Naive B cell (primary cell): ENCODE data around the gene MPG. TPM values are rescaled to one million over a fixed set of nuclear protein-coding genes. Genes with fewer than 3 reads are reported as not detected.
A peak's percentile ranks its signal among the peaks of the same experiment; 100 is the strongest.
"Not testable (repeated sequence)": the region's sequence is repeated elsewhere in the genome, so short reads cannot be mapped to it uniquely, and the experiment has no call there.

ENCODE experiments used
- ATAC-seq, 2 donors: fragments of 150-1000 bp; cut with Tn5 transposase; 2 replicates each; pipeline ENCODE4 v1.10.0; 2021; ENCODE audit warnings: low read depth in 2 of 2, mild to moderate bottlenecking in 2 of 2, moderate library complexity in 2 of 2
- DNase-seq: peaks from one replicate; pipeline ENCODE4 v3.0.0; 2022
- H3K27ac Mint-ChIP-seq, 6 donors: one replicate each; pipeline ENCODE4 v1.8.0; 2020 to 2022; ENCODE audit warnings: mild to moderate bottlenecking in 6 of 6, mixed read lengths in 6 of 6, moderate library complexity in 5 of 6, inconsistent platforms in 2 of 6
- H3K27me3 Mint-ChIP-seq, 3 donors: one replicate each; pipeline ENCODE4 v1.8.0; 2021 to 2022; ENCODE audit warnings: mixed read lengths in 3 of 3, mild to moderate bottlenecking in 1 of 3
- H3K36me3 Mint-ChIP-seq, 2 donors: one replicate each; pipeline ENCODE4 v1.8.0; 2020 to 2022; ENCODE audit warnings: mixed read lengths in 2 of 2, inconsistent platforms in 1 of 2, mild to moderate bottlenecking in 1 of 2
- H3K4me1 Mint-ChIP-seq, 3 donors: one replicate each; pipeline ENCODE4 v1.8.0; 2020 to 2022; ENCODE audit warnings: mixed read lengths in 3 of 3, inconsistent platforms in 1 of 3, mild to moderate bottlenecking in 1 of 3, moderate library complexity in 1 of 3
- H3K4me3 Mint-ChIP-seq, 8 donors: one replicate each; pipeline ENCODE4 v1.8.0; 2020 to 2022; ENCODE audit warnings: mild to moderate bottlenecking in 8 of 8, mixed read lengths in 8 of 8, moderate library complexity in 8 of 8, inconsistent platforms in 2 of 8
- H3K9me3 Mint-ChIP-seq, 7 donors: one replicate each; pipeline ENCODE4 v1.8.0; 2020 to 2022; ENCODE audit warnings: mixed read lengths in 7 of 7, mild to moderate bottlenecking in 5 of 7, inconsistent platforms in 2 of 7, moderate library complexity in 1 of 7
- polyA plus RNA-seq, 6 donors: library from polyadenylated mRNA; unstranded; fragments of 300-500 nt; fragmentation: Illumina TruSeq; gene quantifications; one replicate each; pipeline ENCODE4 v1.2.3, GENCODE V29; 2021; ENCODE audit warnings: low read depth in 6 of 6

The MPG gene
- polyA plus RNA-seq, 6 donors from 2014 or later: 81.3 to 119 (median 84.6) TPM

DNA sequence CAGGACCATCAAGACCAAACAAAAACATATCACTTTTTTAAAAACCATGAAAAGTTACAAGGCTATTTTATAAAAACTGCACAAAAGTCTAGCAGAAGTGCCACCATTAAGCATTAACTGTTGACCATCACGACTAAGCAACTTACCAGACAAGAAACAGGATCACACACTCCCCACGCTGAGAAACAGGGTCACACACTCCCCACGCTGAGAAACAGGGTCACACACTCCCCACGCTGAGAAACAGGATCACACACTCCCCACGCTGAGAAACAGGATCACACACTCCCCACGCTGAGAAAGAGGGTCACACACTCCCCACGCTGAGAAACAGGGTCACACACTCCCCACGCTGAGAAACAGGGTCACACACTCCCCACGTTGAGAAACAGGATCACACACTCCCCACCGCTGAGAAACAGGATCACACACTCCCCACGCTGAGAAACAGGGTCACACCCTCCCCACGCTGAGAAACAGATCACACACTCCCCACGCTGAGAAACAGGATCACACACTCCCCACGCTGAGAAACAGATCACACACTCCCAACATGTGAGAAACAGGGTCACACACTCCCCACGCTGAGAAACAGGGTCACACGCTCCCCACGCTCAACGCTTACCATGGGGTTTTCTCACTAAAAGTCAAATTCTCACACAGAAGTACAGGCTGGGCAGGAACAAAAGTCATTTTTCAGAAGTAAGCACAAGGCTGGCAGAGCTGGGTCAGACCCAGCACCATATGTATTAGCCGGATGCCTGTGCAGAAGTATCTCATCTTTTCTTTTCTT lies 45.7 kb downstream of the MPG start:
- H3K27ac Mint-ChIP-seq: peak overlapping the region in 1 of 6 donors; percentile 70
- not testable (repeated sequence) for DNase-seq, H3K27me3 Mint-ChIP-seq, H3K9me3 Mint-ChIP-seq, H3K36me3 Mint-ChIP-seq, H3K4me3 Mint-ChIP-seq, H3K4me1 Mint-ChIP-seq, ATAC-seq

DNA sequence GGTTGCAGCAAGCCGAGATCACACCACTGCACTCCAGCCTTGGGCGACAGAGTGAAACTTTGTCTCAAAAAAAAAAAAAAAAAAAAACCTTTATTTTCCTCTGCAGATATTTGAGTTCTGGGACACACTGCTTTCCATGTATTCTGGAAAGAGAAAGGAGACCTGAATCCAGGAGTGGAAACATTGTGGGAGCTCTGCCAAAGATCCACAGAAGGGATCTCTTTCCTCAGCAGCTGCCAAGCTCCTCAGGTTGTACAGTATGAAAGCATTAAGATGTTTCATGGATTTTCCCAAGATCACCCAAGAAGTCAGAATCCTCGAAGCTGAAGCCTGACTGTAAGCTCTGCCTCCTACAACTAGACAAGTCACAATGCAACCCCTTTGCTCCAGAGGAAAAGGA lies 47.0 kb downstream of the MPG start:
- no peaks in the 10 kb centered on the region for H3K27me3 Mint-ChIP-seq
- H3K4me1 Mint-ChIP-seq: peaks cover 0 to 15% (median 5%) of the 10 kb centered on the region in 3 donors
- no peaks in the 10 kb centered on the region for H3K36me3 Mint-ChIP-seq
- H3K4me3 Mint-ChIP-seq: no peak overlapping the region
- H3K9me3 Mint-ChIP-seq: no peaks in the 10 kb centered on the region
- no peak for DNase-seq
- H3K27ac Mint-ChIP-seq: no peak overlapping the region
- no peak for ATAC-seq

DNA sequence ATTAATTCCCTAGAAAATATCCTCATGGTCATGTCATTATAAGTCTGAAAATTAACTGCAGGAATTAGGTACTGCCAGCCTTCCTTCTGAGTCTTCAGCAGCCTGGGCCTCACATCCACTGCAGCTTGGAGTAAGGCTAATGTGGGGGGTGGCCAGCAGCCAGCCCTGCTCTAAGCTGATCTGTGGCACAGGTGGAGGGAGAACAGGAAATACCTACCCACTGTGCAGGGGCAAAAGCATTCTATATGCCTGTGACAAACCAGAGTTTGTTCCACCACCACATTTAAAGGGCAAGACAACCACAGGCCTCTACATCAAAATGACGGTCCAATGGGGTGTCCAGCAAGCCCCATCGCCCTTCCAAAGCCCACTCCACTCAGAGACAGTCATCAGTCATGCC lies 51.0 kb downstream of the MPG start:
- Mint-ChIP-seq H3K36me3 (no peaks in the 10 kb centered on the region), H3K4me1 (peaks cover 7 to 31% (median 8%) of the 10 kb centered on the region in 3 donors), H3K4me3 (no peak overlapping the region), H3K27ac (no peak overlapping the region), H3K9me3 (no peaks in the 10 kb centered on the region), H3K27me3 (no peaks in the 10 kb centered on the region)
- ATAC-seq: no peak
- DNase-seq: no peak

DNA sequence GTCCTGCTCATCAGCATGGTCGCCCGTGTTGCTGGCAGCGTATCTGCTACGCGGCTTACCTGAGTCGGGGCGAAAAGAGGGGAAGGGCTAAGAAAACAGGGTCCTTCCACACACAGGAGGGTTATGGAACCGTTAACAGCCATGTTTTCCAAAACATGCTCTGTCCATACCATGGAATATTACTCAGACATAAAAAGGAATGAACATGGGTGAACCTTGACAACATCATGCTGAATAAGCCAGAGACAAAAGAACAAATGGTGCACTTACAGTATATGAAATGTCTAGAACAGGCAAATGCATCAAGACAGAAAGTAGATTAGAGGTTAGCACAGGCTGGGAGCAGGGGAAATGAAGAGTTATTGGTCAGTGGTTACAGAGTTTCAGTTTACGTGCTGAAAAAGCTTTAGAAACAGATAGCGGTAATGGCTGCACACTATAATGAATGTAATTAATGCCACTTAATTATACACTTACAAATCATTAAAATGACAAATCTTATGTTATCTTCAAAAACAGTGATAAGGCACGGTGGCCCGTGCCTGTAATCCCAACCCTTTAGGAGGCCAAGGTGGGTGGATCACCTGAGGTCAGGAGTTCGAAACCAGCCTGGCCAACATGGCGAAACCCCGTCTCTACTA lies 52.6 kb downstream of the MPG start:
- no peaks in the 10 kb centered on the region for H3K9me3 Mint-ChIP-seq
- DNase-seq (no peak), ATAC-seq (no peak)
- no peak overlapping the region for H3K4me3 Mint-ChIP-seq
- H3K36me3 Mint-ChIP-seq: no peaks in the 10 kb centered on the region
- H3K27me3 Mint-ChIP-seq: no peaks in the 10 kb centered on the region
- H3K4me1 Mint-ChIP-seq: peaks cover 7 to 26% (median 12%) of the 10 kb centered on the region in 3 donors
- no peak overlapping the region for H3K27ac Mint-ChIP-seq

DNA sequence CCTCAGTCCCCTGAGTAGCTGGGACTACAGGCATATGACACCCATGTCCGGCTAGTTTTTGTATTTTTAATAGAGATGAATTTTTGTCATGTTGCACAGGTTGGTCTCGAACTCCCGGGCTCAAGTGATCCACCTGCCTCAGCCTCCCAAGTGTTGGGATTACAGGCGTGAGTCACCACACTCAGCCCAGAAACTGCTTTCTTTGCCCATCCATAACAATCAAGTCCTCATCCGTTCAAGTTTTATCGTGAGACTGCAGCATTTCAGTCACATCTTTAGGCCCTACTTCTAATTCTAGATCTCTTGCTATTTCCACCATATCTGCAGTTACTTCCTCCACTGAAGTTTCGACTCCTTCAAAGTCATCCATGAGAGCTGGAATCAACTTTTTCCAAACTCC lies 54.1 kb downstream of the MPG start:
- H3K4me3 Mint-ChIP-seq: no peak overlapping the region
- H3K36me3 Mint-ChIP-seq: no peaks in the 10 kb centered on the region
- ATAC-seq (no peak), DNase-seq (no peak)
- peaks cover 11 to 28% (median 22%) of the 10 kb centered on the region in 3 donors for H3K4me1 Mint-ChIP-seq
- H3K27me3 Mint-ChIP-seq: no peaks in the 10 kb centered on the region
- no peaks in the 10 kb centered on the region for H3K9me3 Mint-ChIP-seq
- H3K27ac Mint-ChIP-seq: peak overlapping the region in 1 of 6 donors; percentile 72

DNA sequence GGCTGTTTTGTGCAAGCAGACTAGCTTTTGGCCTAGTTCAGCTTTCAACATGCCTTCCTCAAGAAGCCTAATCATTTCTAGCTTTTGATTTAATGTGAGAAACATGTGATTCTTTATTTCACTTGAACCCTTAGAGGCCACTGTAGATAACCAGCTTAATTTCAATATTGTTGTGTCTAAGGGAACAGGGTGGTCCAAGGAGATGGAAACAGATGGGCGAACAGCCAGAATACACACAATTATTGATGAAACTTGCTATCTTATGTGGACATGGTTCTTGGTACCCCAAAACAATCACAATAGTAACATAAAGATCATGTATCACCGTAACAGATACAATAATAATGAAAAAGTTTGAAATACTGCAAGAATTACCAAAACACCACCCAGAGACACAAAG lies 55.7 kb downstream of the MPG start:
- H3K4me3 Mint-ChIP-seq: peak overlapping the region in 1 of 8 donors; percentile 13
- DNase-seq (no peak), ATAC-seq (no peak)
- H3K27ac Mint-ChIP-seq: no peak overlapping the region
- no peaks in the 10 kb centered on the region for H3K36me3 Mint-ChIP-seq
- H3K9me3 Mint-ChIP-seq: no peaks in the 10 kb centered on the region
- H3K4me1 Mint-ChIP-seq: peaks cover 11 to 34% (median 28%) of the 10 kb centered on the region in 3 donors
- no peaks in the 10 kb centered on the region for H3K27me3 Mint-ChIP-seq

Other genes starting within 250 kb of the MPG start
- gene POLR3K, start 24.6 kb upstream of the MPG start, polyA plus RNA-seq: 10 to 100 TPM; 39.0 to 57.3 (median 52.7) TPM
- gene SNRNP25, start 24.4 kb upstream of the MPG start, polyA plus RNA-seq: 100 to 1,000 TPM in 1 of 6 donors, 10 to 100 TPM in 5; 43.3 to 111 (median 67.2) TPM
- gene RHBDF1, start 5.6 kb upstream of the MPG start, polyA plus RNA-seq: under 1 TPM in 1 of 6 donors, not detected in 5; 0.08 TPM
- 10 to 100 TPM in 5 of 6 donors, 1 to 10 TPM in 1; 8.1 to 17.1 (median 11.2) TPM for gene NPRL3, start 60.4 kb downstream of the MPG start, polyA plus RNA-seq
- not detected for gene HBZ, start 74.4 kb downstream of the MPG start, polyA plus RNA-seq
- not detected for gene HBM, start 87.8 kb downstream of the MPG start, polyA plus RNA-seq
- 1,000 to 10,000 TPM in 2 of 6 donors, 100 to 1,000 TPM in 4; 184 to 1,142 (median 693) TPM for gene HBA2, start 94.7 kb downstream of the MPG start, polyA plus RNA-seq
- gene HBA1, start 98.5 kb downstream of the MPG start, polyA plus RNA-seq: 100 to 1,000 TPM in 3 of 6 donors, 10 to 100 TPM in 3; 42.8 to 256 (median 100) TPM
- gene HBQ1, start 102.2 kb downstream of the MPG start, polyA plus RNA-seq: not detected
- gene LUC7L, start 151.2 kb downstream of the MPG start, polyA plus RNA-seq: 10 to 100 TPM in 5 of 6 donors, 1 to 10 TPM in 1; 9.6 to 20.4 (median 12.8) TPM
- gene FAM234A, start 156.6 kb downstream of the MPG start, polyA plus RNA-seq: 10 to 100 TPM; 19.3 to 28.7 (median 24.5) TPM
- gene RGS11, start 197.7 kb downstream of the MPG start, polyA plus RNA-seq: under 1 TPM in 1 of 6 donors, not detected in 5; 0.14 TPM
- gene ARHGDIG, start 202.4 kb downstream of the MPG start, polyA plus RNA-seq: not detected
- gene PDIA2, start 204.9 kb downstream of the MPG start, polyA plus RNA-seq: not detected